Measurements from ENCODE around the gene DPM2. TPM values are rescaled to one million over a fixed set of nuclear protein-coding genes. Genes with fewer than 3 reads are reported as not detected.

Gene DPM2
- total RNA-seq, 2 donors from 2014 or later: 29.4 to 54.5 TPM

- no peaks in the 10 kb centered on the region for H3K27me3 Mint-ChIP-seq
- peak overlapping the region; percentile 96 for H3K4me3 Mint-ChIP-seq
- no peaks in the 10 kb centered on the region for H3K9me3 Mint-ChIP-seq
- ATAC-seq (replicated peaks): no peak
- peak overlapping the region; percentile 90 for H3K27ac Mint-ChIP-seq
- peaks cover 43% of the 10 kb centered on the region for H3K4me1 Mint-ChIP-seq
- peaks cover 6% of the 10 kb centered on the region for H3K36me3 Mint-ChIP-seq (ENCODE audit: low read depth)
Measured at GRCh38 chr9:127976498-127976897, 38.8 kb upstream of the DPM2 start.

GRCh38 chr9:127975376-127976315 lies 38.0 kb upstream of the DPM2 start:
- H3K4me1 Mint-ChIP-seq: peaks cover 49% of the 10 kb centered on the region
- H3K4me3 Mint-ChIP-seq: peak overlapping the region; percentile 96
- H3K36me3 Mint-ChIP-seq (ENCODE audit: low read depth): peaks cover 7% of the 10 kb centered on the region
- no peak for ATAC-seq (replicated peaks)
- no peaks in the 10 kb centered on the region for H3K27me3 Mint-ChIP-seq
- peak overlapping the region; percentile 90 for H3K27ac Mint-ChIP-seq
- H3K9me3 Mint-ChIP-seq: no peaks in the 10 kb centered on the region

DNA sequence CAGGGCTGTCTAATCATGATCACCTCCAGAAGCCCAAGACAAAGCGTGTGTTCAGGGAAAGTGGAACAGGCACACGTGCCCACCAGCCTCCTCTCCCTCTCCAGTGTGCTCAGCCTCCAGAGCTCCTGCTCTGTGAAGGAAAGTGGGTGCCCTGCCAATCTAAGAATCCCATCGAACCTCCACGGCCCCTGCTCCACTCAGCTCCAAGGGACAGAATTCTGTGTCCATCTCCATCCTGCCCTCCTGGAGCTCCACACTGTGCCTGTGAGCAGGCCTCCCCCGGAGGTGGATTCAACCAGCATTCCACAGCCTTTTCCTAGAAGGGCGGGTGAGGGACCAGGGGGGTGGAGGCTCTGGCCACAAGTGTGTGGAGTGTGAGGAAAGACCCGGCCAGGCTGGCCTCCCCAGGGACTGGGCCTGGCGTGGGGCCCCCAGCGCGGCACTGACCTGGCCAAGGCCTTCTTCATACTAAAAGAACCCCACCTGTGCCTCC lies 37.2 kb upstream of the DPM2 start:
- no peak for ATAC-seq (replicated peaks)
- H3K36me3 Mint-ChIP-seq (ENCODE audit: low read depth): peaks cover 14% of the 10 kb centered on the region
- H3K27me3 Mint-ChIP-seq: no peaks in the 10 kb centered on the region
- H3K9me3 Mint-ChIP-seq: no peaks in the 10 kb centered on the region
- H3K27ac Mint-ChIP-seq: peak overlapping the region; percentile 90
- peak overlapping the region; percentile 96 for H3K4me3 Mint-ChIP-seq
- peaks cover 58% of the 10 kb centered on the region for H3K4me1 Mint-ChIP-seq

DNA sequence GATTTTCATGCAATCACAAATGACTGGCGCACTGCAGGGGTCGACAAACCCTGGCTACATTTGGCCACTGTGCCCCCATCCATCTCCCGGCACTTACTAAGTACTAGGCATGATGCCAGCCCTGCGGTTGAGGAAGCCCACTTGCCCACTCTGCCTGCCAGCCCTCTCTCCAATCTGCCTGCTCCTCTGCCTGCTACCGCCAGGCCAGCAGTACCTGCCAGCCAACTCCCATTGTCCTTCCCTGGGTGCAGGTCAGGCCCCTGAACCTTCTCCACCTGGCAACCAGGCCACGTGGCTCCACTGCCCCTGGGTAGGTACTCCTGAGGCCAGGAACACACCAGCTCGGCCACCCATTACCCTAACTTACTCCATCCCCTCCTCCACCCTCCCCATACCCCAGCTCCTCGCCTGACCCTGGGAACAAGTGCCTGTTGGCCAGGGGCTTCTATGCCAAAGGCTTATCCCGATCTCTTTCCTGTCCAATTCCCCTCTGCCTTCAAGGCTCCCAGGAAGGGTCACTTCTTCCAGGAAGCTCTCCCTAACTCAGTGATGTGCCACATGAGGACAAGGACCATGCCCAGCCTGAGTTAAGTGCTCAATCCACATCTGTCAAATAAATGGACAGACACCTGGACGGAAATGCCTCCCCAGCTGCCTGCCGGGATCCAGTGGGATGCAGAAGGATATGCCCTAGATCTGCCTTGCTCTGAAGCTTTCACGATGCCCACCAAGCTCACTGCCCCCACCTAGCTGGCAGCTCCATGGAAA lies 36.5 kb upstream of the DPM2 start:
- H3K9me3 Mint-ChIP-seq: no peaks in the 10 kb centered on the region
- peak overlapping the region; percentile 90 for H3K27ac Mint-ChIP-seq
- H3K27me3 Mint-ChIP-seq: no peaks in the 10 kb centered on the region
- H3K4me3 Mint-ChIP-seq: peak overlapping the region; percentile 96
- no peak for ATAC-seq (replicated peaks)
- peaks cover 13% of the 10 kb centered on the region for H3K36me3 Mint-ChIP-seq (ENCODE audit: low read depth)
- peaks cover 64% of the 10 kb centered on the region for H3K4me1 Mint-ChIP-seq

GRCh38 chr9:127973169-127974000 lies 35.7 kb upstream of the DPM2 start:
- H3K27me3 Mint-ChIP-seq: no peaks in the 10 kb centered on the region
- H3K4me3 Mint-ChIP-seq: peak overlapping the region; percentile 96
- ATAC-seq (replicated peaks): no peak
- no peaks in the 10 kb centered on the region for H3K9me3 Mint-ChIP-seq
- peaks cover 8% of the 10 kb centered on the region for H3K36me3 Mint-ChIP-seq (ENCODE audit: low read depth)
- H3K4me1 Mint-ChIP-seq: peaks cover 67% of the 10 kb centered on the region
- H3K27ac Mint-ChIP-seq: peak overlapping the region; percentile 90

DNA sequence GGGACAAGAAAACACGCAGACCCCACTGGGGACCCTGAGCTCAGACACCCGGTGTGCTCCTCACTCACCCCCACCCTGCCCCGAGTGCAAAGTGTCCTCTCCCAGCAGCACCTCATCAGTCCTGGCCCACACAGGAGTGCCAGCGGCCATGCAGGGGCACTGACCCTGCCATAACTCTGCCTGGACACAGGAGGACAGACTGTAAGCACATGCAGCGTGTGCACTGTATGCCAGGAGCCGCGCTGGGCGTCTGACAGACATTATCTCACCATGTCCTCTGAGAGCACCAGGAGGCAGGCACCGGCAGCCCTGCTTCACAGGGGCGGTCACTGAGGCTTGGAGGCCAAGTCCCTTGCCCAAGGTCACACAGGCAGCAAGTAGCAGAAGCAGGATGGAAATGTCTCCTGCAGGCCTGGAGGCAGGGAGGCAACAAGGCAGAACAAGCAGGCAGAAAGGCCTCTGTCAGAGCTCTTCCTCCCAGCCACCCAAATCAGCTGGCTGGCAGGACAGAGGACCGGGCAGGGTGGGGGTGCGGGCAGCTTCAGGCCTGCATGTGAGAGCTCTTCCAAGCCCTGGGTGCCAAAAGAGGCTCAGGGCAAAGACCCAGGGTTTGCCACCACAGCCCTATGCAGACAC lies 34.7 kb upstream of the DPM2 start:
- H3K4me3 Mint-ChIP-seq: peak overlapping the region; percentile 96
- no peaks in the 10 kb centered on the region for H3K9me3 Mint-ChIP-seq
- H3K4me1 Mint-ChIP-seq: peaks cover 77% of the 10 kb centered on the region
- H3K27ac Mint-ChIP-seq: peak overlapping the region; percentile 90
- peaks cover 8% of the 10 kb centered on the region for H3K36me3 Mint-ChIP-seq (ENCODE audit: low read depth)
- no peak for ATAC-seq (replicated peaks)
- H3K27me3 Mint-ChIP-seq: no peaks in the 10 kb centered on the region

- Mint-ChIP-seq H3K27me3 (no peaks in the 10 kb centered on the region), H3K27ac (peak overlapping the region; percentile 90), H3K4me1 (peaks cover 82% of the 10 kb centered on the region), H3K36me3 (ENCODE audit: low read depth) (peaks cover 8% of the 10 kb centered on the region), H3K9me3 (no peaks in the 10 kb centered on the region), H3K4me3 (peak overlapping the region; percentile 96)
- peak; percentile 20 for ATAC-seq (replicated peaks)
Measured at GRCh38 chr9:127971357-127972235, 33.9 kb upstream of the DPM2 start.

DNA sequence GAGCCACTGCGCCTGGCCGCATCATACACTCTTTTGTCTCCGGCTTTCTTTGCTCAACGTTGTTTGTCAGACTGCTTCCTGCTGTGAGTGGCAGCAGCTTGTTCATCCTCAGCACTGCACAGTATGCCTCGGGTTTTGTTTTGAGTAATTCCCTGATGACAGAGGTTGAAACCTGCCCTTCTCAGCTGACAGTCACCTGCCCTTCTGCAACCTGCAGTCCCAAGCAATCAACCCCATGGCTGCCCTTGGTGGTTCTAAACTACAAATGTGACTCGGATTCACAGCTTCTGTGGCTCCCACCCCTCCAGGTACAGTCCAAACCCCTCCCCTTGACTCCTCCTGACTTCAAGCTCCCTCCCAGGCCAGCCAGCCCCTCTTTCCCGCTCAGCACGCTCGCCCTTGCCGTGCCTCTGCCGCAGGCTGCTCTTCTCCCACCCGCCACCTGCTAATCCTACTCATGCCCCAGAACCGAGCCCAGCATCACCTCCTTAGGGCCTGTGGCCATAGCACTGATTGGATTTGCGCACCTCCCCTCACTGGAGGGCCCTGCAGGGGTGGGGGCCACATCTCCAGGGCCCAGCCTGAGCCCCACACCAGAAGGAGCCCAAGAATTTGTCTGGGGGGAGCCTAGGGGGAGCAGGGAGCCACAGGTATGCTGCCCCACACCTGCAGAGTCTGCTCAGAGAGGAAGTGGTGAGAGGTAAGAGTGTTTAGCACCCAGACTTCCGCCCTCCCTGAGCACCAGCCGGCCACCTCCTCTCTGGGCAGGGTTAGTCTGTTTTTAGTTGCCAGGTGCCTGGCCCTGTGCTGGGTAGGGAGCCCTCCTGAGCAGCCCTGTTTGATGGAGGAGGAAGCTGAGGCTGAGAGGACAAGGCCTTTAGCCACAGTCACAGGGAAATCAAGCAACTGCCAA lies 33.0 kb upstream of the DPM2 start:
- Mint-ChIP-seq H3K9me3 (no peaks in the 10 kb centered on the region), H3K4me1 (peaks cover 73% of the 10 kb centered on the region), H3K4me3 (peak overlapping the region; percentile 96), H3K27ac (peak overlapping the region; percentile 90), H3K27me3 (no peaks in the 10 kb centered on the region), H3K36me3 (ENCODE audit: low read depth) (peaks cover 8% of the 10 kb centered on the region)
- ATAC-seq (replicated peaks): peak; percentile 90

DNA sequence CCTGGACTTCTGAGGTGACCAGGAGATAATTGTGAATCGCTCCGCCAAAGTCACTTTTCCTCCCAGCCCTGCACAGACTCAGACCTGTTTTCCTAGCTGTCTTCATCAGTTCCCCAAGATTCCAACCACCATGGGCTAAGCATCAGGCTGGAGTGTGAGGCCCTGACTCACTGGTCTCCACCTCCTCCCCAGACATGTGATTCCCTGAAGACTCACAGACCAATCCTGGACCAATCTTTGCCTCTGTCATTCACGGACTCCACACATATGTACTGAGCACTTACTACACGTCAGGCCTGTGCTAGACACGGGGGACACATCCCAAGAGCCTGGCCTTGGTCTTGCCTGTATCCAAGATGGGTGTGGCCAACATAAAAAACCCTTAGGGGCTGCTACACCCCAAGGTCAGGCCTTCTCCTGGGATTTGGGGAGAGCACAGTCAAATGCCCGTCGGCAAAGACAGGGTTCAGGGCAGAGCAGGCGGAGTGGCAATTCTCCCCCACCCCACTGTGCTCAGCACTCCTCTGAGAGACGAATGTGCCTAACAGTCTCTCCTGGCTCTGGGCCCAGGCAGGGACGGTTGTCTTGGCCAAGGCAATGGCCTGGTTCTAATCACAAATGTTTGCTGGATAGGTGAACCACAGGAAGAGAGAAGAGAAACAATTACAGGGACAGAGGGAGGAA lies 31.2 kb upstream of the DPM2 start:
- H3K27ac Mint-ChIP-seq: peak overlapping the region; percentile 90
- peak overlapping the region; percentile 96 for H3K4me3 Mint-ChIP-seq
- H3K4me1 Mint-ChIP-seq: peaks cover 64% of the 10 kb centered on the region
- no peak for ATAC-seq (replicated peaks)
- H3K36me3 Mint-ChIP-seq (ENCODE audit: low read depth): peaks cover 8% of the 10 kb centered on the region
- H3K27me3 Mint-ChIP-seq: no peaks in the 10 kb centered on the region
- H3K9me3 Mint-ChIP-seq: no peaks in the 10 kb centered on the region

DNA sequence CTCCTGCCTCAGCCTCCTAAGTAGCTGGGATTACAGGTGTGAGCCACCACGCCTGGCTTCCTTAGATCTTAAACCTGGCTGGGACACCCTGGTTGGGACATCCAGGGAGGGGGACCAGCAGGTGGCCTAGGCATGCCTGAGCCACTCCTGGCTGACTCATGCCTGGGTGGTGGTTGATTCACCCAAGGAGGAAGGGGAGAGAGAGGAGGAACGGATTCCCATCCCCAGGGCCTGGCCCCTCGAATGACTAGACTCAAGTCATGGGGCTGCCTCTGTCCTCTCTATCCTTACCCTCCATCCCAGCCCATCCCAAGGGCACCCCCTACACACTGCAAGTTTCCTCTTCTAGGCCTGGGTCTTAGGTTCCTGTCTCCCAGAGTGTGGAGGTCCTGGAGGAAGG lies 30.4 kb upstream of the DPM2 start:
- peak; percentile 34 for ATAC-seq (replicated peaks)
- Mint-ChIP-seq H3K4me1 (peaks cover 64% of the 10 kb centered on the region), H3K36me3 (ENCODE audit: low read depth) (peaks cover 8% of the 10 kb centered on the region), H3K27me3 (no peaks in the 10 kb centered on the region), H3K9me3 (no peaks in the 10 kb centered on the region), H3K4me3 (peak overlapping the region; percentile 96), H3K27ac (peak overlapping the region; percentile 90)

GRCh38 chr9:127967151-127967809 lies 29.6 kb upstream of the DPM2 start:
- Mint-ChIP-seq H3K4me3 (peak overlapping the region; percentile 96), H3K9me3 (no peaks in the 10 kb centered on the region), H3K27me3 (no peaks in the 10 kb centered on the region), H3K4me1 (peaks cover 60% of the 10 kb centered on the region), H3K36me3 (ENCODE audit: low read depth) (peaks cover 10% of the 10 kb centered on the region), H3K27ac (peak overlapping the region; percentile 90)
- no peak for ATAC-seq (replicated peaks)

Data from activated T-helper 17 cell treated with anti-CD3 and anti-CD28 coated beads, Interleukin-2, amount 50 U/mL, for 72 hours (primary cell).